Measurements from ENCODE around the gene UBLCP1. TPM values are rescaled to one million over a fixed set of nuclear protein-coding genes. Genes with fewer than 3 reads are reported as not detected.

Gene UBLCP1
- total RNA-seq, 1 donor from 2014 or later = 15.0 TPM

DNA sequence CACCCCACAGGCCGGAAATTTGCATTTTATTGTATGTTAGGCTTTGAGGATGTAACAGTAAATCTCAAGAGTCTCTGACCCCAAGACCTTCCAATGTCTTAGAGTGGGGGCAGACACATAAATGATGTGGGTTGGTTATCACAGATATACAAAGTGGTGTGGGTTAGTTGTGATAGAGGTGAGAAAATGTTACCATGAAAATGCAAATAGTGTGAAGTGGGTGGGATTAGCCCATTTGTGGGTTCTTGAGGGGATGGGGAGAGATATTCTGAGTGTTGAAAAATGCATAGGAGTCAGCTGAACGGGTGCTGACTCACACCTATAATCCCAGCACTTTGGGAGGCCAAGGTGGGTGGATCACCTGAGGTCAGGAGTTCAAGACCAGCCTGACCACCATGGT, 45.9 kb upstream of the UBLCP1 start:
- Histone ChIP-seq H3K4me3 (no peak overlapping the region), H3K4me1 (no peaks in the 10 kb centered on the region), H3K27ac (no peak overlapping the region), H3K36me3 (no peaks in the 10 kb centered on the region), H3K9me3 (no peaks in the 10 kb centered on the region), H3K27me3 (no peaks in the 10 kb centered on the region)
- TF ChIP-seq POLR2AphosphoS5 (IDR thresholded peaks at IDR 0.05; ENCODE audit: insufficient read depth in 1 of 2, low read depth in 1 of 2) (no peak), POLR2A (IDR thresholded peaks at IDR 0.05) (no peak)
- TF ChIP-seq, protein P1, sequence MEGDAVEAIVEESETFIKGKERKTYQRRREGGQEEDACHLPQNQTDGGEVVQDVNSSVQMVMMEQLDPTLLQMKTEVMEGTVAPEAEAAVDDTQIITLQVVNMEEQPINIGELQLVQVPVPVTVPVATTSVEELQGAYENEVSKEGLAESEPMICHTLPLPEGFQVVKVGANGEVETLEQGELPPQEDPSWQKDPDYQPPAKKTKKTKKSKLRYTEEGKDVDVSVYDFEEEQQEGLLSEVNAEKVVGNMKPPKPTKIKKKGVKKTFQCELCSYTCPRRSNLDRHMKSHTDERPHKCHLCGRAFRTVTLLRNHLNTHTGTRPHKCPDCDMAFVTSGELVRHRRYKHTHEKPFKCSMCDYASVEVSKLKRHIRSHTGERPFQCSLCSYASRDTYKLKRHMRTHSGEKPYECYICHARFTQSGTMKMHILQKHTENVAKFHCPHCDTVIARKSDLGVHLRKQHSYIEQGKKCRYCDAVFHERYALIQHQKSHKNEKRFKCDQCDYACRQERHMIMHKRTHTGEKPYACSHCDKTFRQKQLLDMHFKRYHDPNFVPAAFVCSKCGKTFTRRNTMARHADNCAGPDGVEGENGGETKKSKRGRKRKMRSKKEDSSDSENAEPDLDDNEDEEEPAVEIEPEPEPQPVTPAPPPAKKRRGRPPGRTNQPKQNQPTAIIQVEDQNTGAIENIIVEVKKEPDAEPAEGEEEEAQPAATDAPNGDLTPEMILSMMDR (IDR thresholded peaks at IDR 0.05) = no peak
- no peak for DNase-seq (ENCODE audit: extremely low spot score in 2 of 2)
- intact Hi-C loops (cut with DNase I) = no loop called here

DNA sequence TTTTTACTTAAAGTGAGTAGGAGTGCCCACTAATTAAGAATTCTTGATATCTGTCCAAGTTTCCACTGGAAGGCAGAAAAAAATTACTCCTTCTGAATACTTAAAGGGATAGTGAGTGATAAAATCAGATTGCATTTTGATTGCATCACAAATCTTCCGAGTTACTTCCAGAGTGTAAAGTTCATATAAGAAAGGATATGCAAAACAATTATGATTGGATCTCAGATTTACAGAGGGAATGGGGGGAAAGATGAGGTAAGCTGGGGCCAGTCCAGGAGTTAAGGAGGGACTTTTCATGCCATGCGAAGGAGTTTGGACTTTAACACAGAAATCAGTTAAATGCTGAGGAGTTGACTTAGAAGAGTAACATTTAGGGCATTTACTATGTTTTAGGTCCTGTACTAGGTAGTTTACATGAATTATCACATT, 44.5 kb upstream of the UBLCP1 start:
- intact Hi-C loops (cut with DNase I) = no loop called here
- H3K27ac ChIP-seq = no peak overlapping the region
- DNase-seq (ENCODE audit: extremely low spot score in 2 of 2) = no peak
- TF ChIP-seq, protein P1 (IDR thresholded peaks at IDR 0.05) = no peak
- TF ChIP-seq POLR2A (IDR thresholded peaks at IDR 0.05) = no peak
- no peak for TF ChIP-seq POLR2AphosphoS5 (IDR thresholded peaks at IDR 0.05; ENCODE audit: insufficient read depth in 1 of 2, low read depth in 1 of 2)
- no peaks in the 10 kb centered on the region for H3K36me3 ChIP-seq
- no peak overlapping the region for H3K4me3 ChIP-seq
- no peaks in the 10 kb centered on the region for H3K9me3 ChIP-seq
- no peaks in the 10 kb centered on the region for H3K4me1 ChIP-seq
- no peaks in the 10 kb centered on the region for H3K27me3 ChIP-seq

DNA sequence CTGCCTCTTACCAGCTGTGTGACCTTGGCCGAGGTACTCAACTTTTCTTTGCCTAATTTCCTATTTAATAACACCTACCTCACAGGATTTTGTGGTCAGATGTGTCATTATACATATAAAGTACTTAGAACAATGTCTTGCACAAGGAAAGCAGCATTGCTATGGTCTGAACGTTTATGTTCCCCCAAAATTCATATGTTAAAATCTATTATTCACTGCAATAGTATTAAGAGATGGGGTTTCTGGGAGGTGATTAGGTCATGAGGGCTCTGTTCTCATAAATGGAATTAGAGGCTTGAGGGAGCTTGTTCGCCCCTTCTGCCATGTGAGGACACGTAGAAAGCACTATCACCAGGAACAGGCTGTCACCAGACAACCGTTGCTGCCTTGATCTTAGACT, 42.9 kb upstream of the UBLCP1 start:
- Histone ChIP-seq H3K27ac (no peak overlapping the region), H3K36me3 (no peaks in the 10 kb centered on the region), H3K4me1 (no peaks in the 10 kb centered on the region), H3K4me3 (no peak overlapping the region), H3K9me3 (no peaks in the 10 kb centered on the region), H3K27me3 (no peaks in the 10 kb centered on the region)
- intact Hi-C loops (cut with DNase I) = no loop called here
- DNase-seq (ENCODE audit: extremely low spot score in 2 of 2) = no peak
- TF ChIP-seq, protein P1 (IDR thresholded peaks at IDR 0.05) = no peak
- TF ChIP-seq POLR2AphosphoS5 (IDR thresholded peaks at IDR 0.05; ENCODE audit: insufficient read depth in 1 of 2, low read depth in 1 of 2) (no peak), POLR2A (IDR thresholded peaks at IDR 0.05) (no peak)

DNA sequence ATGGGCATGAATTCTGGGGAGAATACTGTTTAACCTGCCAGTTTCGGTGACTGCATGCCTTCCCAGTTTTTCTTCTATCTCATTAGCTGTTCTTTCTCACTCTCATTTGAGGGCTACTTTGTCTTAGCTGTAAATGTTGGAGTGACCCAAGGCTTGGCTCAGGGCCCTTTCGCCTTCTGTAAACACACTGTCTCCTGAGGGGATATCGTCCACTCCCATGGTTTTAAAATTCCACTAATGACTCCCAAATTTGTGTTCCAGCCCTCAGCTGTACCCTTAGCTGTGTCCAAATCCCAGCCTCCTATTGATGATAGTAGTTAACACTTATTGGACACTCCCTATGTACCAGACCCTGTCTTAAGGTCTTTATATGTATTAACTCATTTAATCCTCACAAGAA, 39.6 kb upstream of the UBLCP1 start:
- H3K36me3 ChIP-seq = no peaks in the 10 kb centered on the region
- no peak for TF ChIP-seq POLR2A (IDR thresholded peaks at IDR 0.05)
- intact Hi-C loops (cut with DNase I) = no loop called here
- DNase-seq (ENCODE audit: extremely low spot score in 2 of 2) = no peak
- H3K4me3 ChIP-seq = no peak overlapping the region
- H3K27ac ChIP-seq = no peak overlapping the region
- H3K4me1 ChIP-seq = no peaks in the 10 kb centered on the region
- no peaks in the 10 kb centered on the region for H3K9me3 ChIP-seq
- no peaks in the 10 kb centered on the region for H3K27me3 ChIP-seq

DNA sequence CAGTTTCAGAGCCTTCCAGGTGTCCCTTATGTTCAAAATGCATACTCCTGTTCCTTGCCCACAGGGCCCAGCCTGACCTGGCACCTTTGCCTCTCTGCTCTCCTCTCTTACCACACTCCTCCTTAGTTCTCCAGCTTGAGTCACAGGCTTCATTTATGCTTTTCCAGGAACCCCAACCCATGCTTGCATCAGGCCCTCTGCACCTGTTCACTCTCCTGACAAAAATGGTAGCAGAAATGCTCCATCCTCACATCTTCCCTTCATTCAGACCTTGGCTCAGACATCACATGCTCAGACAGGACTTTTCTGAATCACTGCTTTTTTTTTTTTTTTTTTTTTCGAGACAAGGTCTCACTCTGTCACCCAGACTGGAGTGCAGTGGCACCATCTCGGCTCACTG, 38.6 kb upstream of the UBLCP1 start:
- Histone ChIP-seq H3K9me3 (no peaks in the 10 kb centered on the region), H3K27me3 (no peaks in the 10 kb centered on the region), H3K4me1 (no peaks in the 10 kb centered on the region), H3K27ac (no peak overlapping the region), H3K36me3 (no peaks in the 10 kb centered on the region), H3K4me3 (no peak overlapping the region)
- no peak for DNase-seq (ENCODE audit: extremely low spot score in 2 of 2)
- intact Hi-C loops (cut with DNase I) = no loop called here
- TF ChIP-seq POLR2A (IDR thresholded peaks at IDR 0.05) (no peak), POLR2AphosphoS5 (IDR thresholded peaks at IDR 0.05; ENCODE audit: insufficient read depth in 1 of 2, low read depth in 1 of 2) (no peak)

DNA sequence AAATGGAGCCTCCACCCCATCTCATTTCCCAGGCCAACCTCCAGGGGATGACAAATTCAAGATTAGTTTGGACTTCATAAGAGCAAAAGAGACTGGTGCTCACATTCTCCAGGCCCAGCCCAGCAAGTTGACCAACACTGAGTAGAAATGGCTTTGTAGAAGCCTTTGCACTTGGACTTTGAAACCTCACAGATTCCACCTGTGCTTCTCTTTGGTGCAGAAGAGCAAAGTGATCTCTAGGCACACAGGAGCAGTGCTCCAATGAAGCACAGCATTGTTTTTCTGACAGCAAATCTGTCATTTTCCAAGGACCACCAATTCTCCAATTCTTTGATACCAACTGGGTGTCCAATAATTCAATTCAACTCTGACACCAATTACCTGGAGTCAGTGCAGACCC, 36.6 kb upstream of the UBLCP1 start:
- Histone ChIP-seq H3K27ac (no peak overlapping the region), H3K4me1 (no peaks in the 10 kb centered on the region), H3K9me3 (no peaks in the 10 kb centered on the region), H3K36me3 (no peaks in the 10 kb centered on the region), H3K4me3 (no peak overlapping the region), H3K27me3 (no peaks in the 10 kb centered on the region)
- intact Hi-C loops (cut with DNase I) = no loop called here
- DNase-seq (ENCODE audit: extremely low spot score in 2 of 2) = no peak
- TF ChIP-seq, protein P1 (IDR thresholded peaks at IDR 0.05) = no peak
- no peak for TF ChIP-seq POLR2AphosphoS5 (IDR thresholded peaks at IDR 0.05; ENCODE audit: insufficient read depth in 1 of 2, low read depth in 1 of 2)
- TF ChIP-seq POLR2A (IDR thresholded peaks at IDR 0.05) = no peak

Measured in vagina (tissue), 2 donors.